Erythroblast (primary cell): ENCODE measurements around the gene PHTF2.

ENCODE experiments used
- GATA1 ChIP-seq: IDR thresholded peaks from 2 replicates; pipeline ENCODE4 v1.6.1; 2011; ENCODE audit warnings: low read depth, mild to moderate bottlenecking, control low read depth, low read length, moderate library complexity
- POLR2A ChIP-seq: IDR thresholded peaks from 2 replicates; pipeline ENCODE4 v1.6.1; 2011; ENCODE audit warnings: mild to moderate bottlenecking, low read length

DNA sequence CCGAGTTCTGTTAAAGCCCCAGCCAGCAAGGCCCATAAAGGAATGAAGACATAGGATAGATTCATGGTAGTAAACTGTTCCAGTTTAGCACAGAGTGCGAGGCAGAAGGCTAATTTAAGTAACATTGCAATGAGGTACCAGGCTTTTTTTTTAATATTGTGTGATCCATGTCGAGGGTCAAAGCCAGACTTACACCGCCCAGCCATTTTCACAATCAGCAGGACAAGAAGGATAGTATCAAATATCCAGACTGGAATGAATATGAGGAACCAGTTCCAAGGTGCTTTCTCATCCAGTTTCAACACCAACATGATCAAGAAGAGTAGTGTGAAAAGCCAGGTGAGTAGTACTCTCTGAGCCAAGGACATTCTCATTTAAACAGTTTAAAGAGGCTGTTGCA lies 4.6 kb upstream of the PHTF2 start:
- TF ChIP-seq POLR2A (no peak), GATA1 (no peak)
